GM19397 (cell line): Measurements from ENCODE around the gene SYNJ1.
"Not testable (repeated sequence)": the region's sequence is repeated elsewhere in the genome, so short reads cannot be mapped to it uniquely, and the experiment has no call there.

Experiments
- ATAC-seq: cut with Tn5 transposase; IDR thresholded peaks from one replicate; pipeline ENCODE4 v1.9.1; 2021; ENCODE audit warnings: mild to moderate bottlenecking, moderate library complexity; ENCODE audit not compliant: unreplicated experiment

SYNJ1 gene

GRCh38 chr21:32739946-32740345 is 12.1 kb upstream of the SYNJ1 start:
- ATAC-seq: no peak

- not testable (repeated sequence) for ATAC-seq
Observed at GRCh38 chr21:32736083-32736482, 8.3 kb upstream of the SYNJ1 start.

- ATAC-seq: no peak
Observed at GRCh38 chr21:32735524-32735923, 7.7 kb upstream of the SYNJ1 start.

GRCh38 chr21:32733990-32734613 is 6.3 kb upstream of the SYNJ1 start:
- no peak for ATAC-seq

GRCh38 chr21:32733356-32733755 is 5.5 kb upstream of the SYNJ1 start:
- no peak for ATAC-seq

- no peak for ATAC-seq
Observed at GRCh38 chr21:32732544-32732943, 4.7 kb upstream of the SYNJ1 start.

- ATAC-seq: no peak
Observed at GRCh38 chr21:32728848-32729247, 1.0 kb upstream of the SYNJ1 start.

- no peak for ATAC-seq
Observed at GRCh38 chr21:32728456-32728839, 635 bp upstream of the SYNJ1 start.

GRCh38 chr21:32726839-32727686 is 750 bp downstream of the SYNJ1 start:
- ATAC-seq: peak; percentile 13

GRCh38 chr21:32719085-32719484 is 8.7 kb downstream of the SYNJ1 start:
- ATAC-seq: no peak

- ATAC-seq: no peak
Observed at GRCh38 chr21:32717851-32718316, 9.9 kb downstream of the SYNJ1 start.

GRCh38 chr21:32716486-32716885 is 11.3 kb downstream of the SYNJ1 start:
- ATAC-seq: no peak

- ATAC-seq: no peak
Observed at GRCh38 chr21:32713726-32714125, 14.1 kb downstream of the SYNJ1 start.

- no peak for ATAC-seq
Observed at GRCh38 chr21:32712641-32713040, 15.2 kb downstream of the SYNJ1 start.

- ATAC-seq: peak; percentile 98
Observed at GRCh38 chr21:32712043-32712442, 15.8 kb downstream of the SYNJ1 start.

- ATAC-seq: no peak
Observed at GRCh38 chr21:32710987-32711386, 16.8 kb downstream of the SYNJ1 start.

- no peak for ATAC-seq
Observed at GRCh38 chr21:32710069-32710784, 17.6 kb downstream of the SYNJ1 start.

GRCh38 chr21:32708069-32708468 is 19.7 kb downstream of the SYNJ1 start:
- ATAC-seq: no peak

GRCh38 chr21:32705901-32706300 is 21.9 kb downstream of the SYNJ1 start:
- ATAC-seq: no peak

GRCh38 chr21:32705139-32705538 is 22.7 kb downstream of the SYNJ1 start:
- no peak for ATAC-seq

GRCh38 chr21:32702702-32703101 is 25.1 kb downstream of the SYNJ1 start:
- no peak for ATAC-seq
